ENCODE data around the gene MT1B. TPM values are rescaled to one million over a fixed set of nuclear protein-coding genes. Genes with fewer than 3 reads are reported as not detected.

MT1B gene
- total and polyA plus RNA-seq, 2 of the 4 experiments (the other 2 are of a cell fraction) = not detected

- Histone ChIP-seq H4K20me1 (ENCODE audit: insufficient read depth, low read length) (no peaks in the 10 kb centered on the region; the same call in 1 of the 2 replicates), H3K4me2 (ENCODE audit: low read depth, low read length) (peak overlapping the region; percentile 23; the same call in 1 of the 2 replicates), H3K9ac (ENCODE audit: low read depth, low read length) (no peak overlapping the region), H3K36me3 (ENCODE audit: control insufficient read depth, insufficient read depth, low read length) (no peaks in the 10 kb centered on the region), H3K4ac (ENCODE audit: low read depth, low read length) (no peak overlapping the region), H3K9me1 (ENCODE audit: insufficient read depth, low read length) (0 out of 2 replicates have a peak, but pooled peaks cover 3% of the 10 kb centered on the region), H2BK120ac (ENCODE audit: low read depth, low read length) (no peak overlapping the region), H4K91ac (ENCODE audit: insufficient read depth, low read depth, low read length) (no peak overlapping the region), H4K5ac (ENCODE audit: low read depth, low read length) (no peak overlapping the region), H3K27ac (ENCODE audit: insufficient read depth, low read length) (no peak overlapping the region), H3K56ac (ENCODE audit: extremely low read depth, insufficient read depth, low read length) (no peak overlapping the region), H2AK5ac (ENCODE audit: low read depth, low read length) (no peak overlapping the region), H3K9me3 (ENCODE audit: control insufficient read depth, insufficient read depth, low read length) (0 out of 2 replicates have a peak, but pooled peaks cover 2% of the 10 kb centered on the region), H4K8ac (ENCODE audit: low read depth in 2 of 2, low read length in 2 of 2) (no peak overlapping the region), H2AFZ (replicated peaks; ENCODE audit: low read length, poor library complexity) (peak overlapping the region; percentile 83), H3K23ac (ENCODE audit: low read depth, low read length) (no peak overlapping the region), H3K18ac (ENCODE audit: low read depth, low read length) (no peak overlapping the region), H2BK15ac (ENCODE audit: low read depth, low read length) (no peak overlapping the region), H3K4me1 (ENCODE audit: control insufficient read depth, insufficient read depth, low read length) (no peaks in the 10 kb centered on the region; the same call in 1 of the 2 replicates), H2BK20ac (ENCODE audit: low read depth, low read length) (no peak overlapping the region), H3K79me1 (ENCODE audit: low read depth in 1 of 2, low read length in 2 of 2) (no peaks in the 10 kb centered on the region), H2BK5ac (ENCODE audit: low read depth, low read length, poor library complexity, severe bottlenecking) (no peak overlapping the region), H3K14ac (replicated peaks; ENCODE audit: low read depth, low read length) (no peak overlapping the region), H3K27me3 (ENCODE audit: control insufficient read depth, insufficient read depth, low read length) (peaks cover 90% of the 10 kb centered on the region), H3K4me3 (ENCODE audit: insufficient read depth, low read depth, low read length) (no peak overlapping the region), H2AK9ac (replicated peaks; ENCODE audit: low read depth, low read length, poor library complexity) (no peak overlapping the region)
- POLR2A ChIA-PET (ENCODE audit: unreplicated experiment) = no interaction called here
- dilution Hi-C loops (cut with HindIII; ENCODE audit: low sequenced_read_pairs, unreplicated experiment) (no loop called here), in situ Hi-C loops (cut with MboI; ENCODE audit: low sequenced_read_pairs) (no loop called here), intact Hi-C loops (cut with micrococcal nuclease) (no loop called here)
- TF ChIP-seq CTCF (conservative IDR thresholded peaks at IDR 0.05; ENCODE audit: low read depth, low read length) (peak; percentile 9; the same call in 1 of the 2 replicates), BHLHE40 (IDR thresholded peaks at IDR 0.05; ENCODE audit: low read depth, low read length) (no peak)
- no TSS peak for BruUV-seq (replicated peaks)
- WGBS, 2 experiments (ENCODE audit: extremely low coverage in 2 of 2, insufficient read length in 1 of 2) = 7% methylated on average over 22 of the region's 42 CpGs; no CpG with 5 or more reads in 1 of the 2 experiments
- CTCF ChIA-PET = no interaction called here
- ATAC-seq (ENCODE audit: low read depth) (peak; percentile 83), DNase-seq (no peak)
Measured at GRCh38 chr16:56643080-56643778, 8.5 kb upstream of the MT1B start.

Data from IMR-90 (cell line).